HG03159 (cell line): ENCODE data around the gene C11orf16.
"Not testable (repeated sequence)": the region's sequence is repeated elsewhere in the genome, so short reads cannot be mapped to it uniquely, and the experiment has no call there.

ENCODE experiments used
- ATAC-seq: cut with Tn5 transposase; IDR thresholded peaks from one replicate; pipeline ENCODE4 v1.9.1; 2021; ENCODE audit warnings: mild to moderate bottlenecking, moderate library complexity; ENCODE audit not compliant: unreplicated experiment

Gene C11orf16

GRCh38 chr11:8932564-8933180, at the start of gene C11orf16:
TSS of gene C11orf16 (minus strand) at chr11:8932947. CDS start at chr11:8932308, 639 bp downstream.
- ATAC-seq, result no peak

- no peak for ATAC-seq
Measured at GRCh38 chr11:8980485-8980884, 47.7 kb upstream of the C11orf16 start.

- not testable (repeated sequence) for ATAC-seq
Measured at GRCh38 chr11:8979365-8979764, 46.6 kb upstream of the C11orf16 start.

GRCh38 chr11:8973121-8973520, 40.4 kb upstream of the C11orf16 start:
- no peak for ATAC-seq

GRCh38 chr11:8971924-8972316, 39.2 kb upstream of the C11orf16 start:
- no peak for ATAC-seq

GRCh38 chr11:8971196-8971923, 38.6 kb upstream of the C11orf16 start:
- no peak for ATAC-seq

- ATAC-seq, result no peak
Measured at GRCh38 chr11:8967184-8967583, 34.4 kb upstream of the C11orf16 start.

GRCh38 chr11:8964324-8965320, 31.9 kb upstream of the C11orf16 start, which contains the start of gene TMEM9B:
TSS of gene TMEM9B (minus strand) at chr11:8964442. CDS start at chr11:8964313, 129 bp downstream.
- peak; percentile 79 for ATAC-seq

GRCh38 chr11:8963569-8964323, 31.0 kb upstream of the C11orf16 start:
- ATAC-seq, result peak; percentile 75

- no peak for ATAC-seq
Measured at GRCh38 chr11:8962841-8963240, 30.1 kb upstream of the C11orf16 start.

- ATAC-seq, result no peak
Measured at GRCh38 chr11:8961401-8961800, 28.7 kb upstream of the C11orf16 start.

- peak; percentile 47 for ATAC-seq
Measured at GRCh38 chr11:8959546-8960166, 26.9 kb upstream of the C11orf16 start.

GRCh38 chr11:8956860-8957259, 24.1 kb upstream of the C11orf16 start:
- no peak for ATAC-seq

GRCh38 chr11:8948886-8949285, 16.1 kb upstream of the C11orf16 start:
- no peak for ATAC-seq

GRCh38 chr11:8947230-8947943, 14.6 kb upstream of the C11orf16 start:
- no peak for ATAC-seq

- no peak for ATAC-seq
Measured at GRCh38 chr11:8942518-8943066, 9.8 kb upstream of the C11orf16 start, which contains the start of gene ASCL3. TSS of gene ASCL3 (minus strand) at chr11:8943016. CDS start at chr11:8938161, 4,855 bp downstream.

GRCh38 chr11:8941341-8942103, 8.8 kb upstream of the C11orf16 start:
- no peak for ATAC-seq

GRCh38 chr11:8937659-8938058, 4.9 kb upstream of the C11orf16 start:
- no peak for ATAC-seq
